KMS-11 (cell line): ENCODE results near the gene ZP4.

ENCODE experiments used
- H2AFZ ChIP-seq: fragments of 200-600 bp; sonication (generic); 2 replicates; pipeline ENCODE4 v1.6.1; 2016; ENCODE audit warnings: antibody characterized with exemption, mixed run types, low read depth
- H3K27ac ChIP-seq: fragments of 200-600 bp; sonication (generic); 2 replicates; pipeline ENCODE4 v1.6.1; 2016; ENCODE audit warnings: mild to moderate bottlenecking, mixed run types
- H3K27me3 ChIP-seq: fragments of 200-600 bp; sonication (generic); 2 replicates; pipeline ENCODE4 v1.6.1; 2017; ENCODE audit warnings: mild to moderate bottlenecking, low read depth, mixed run types, moderate library complexity; ENCODE audit not compliant: insufficient read depth
- H3K36me3 ChIP-seq: fragments of 200-600 bp; sonication (generic); 2 replicates; pipeline ENCODE4 v1.6.1; 2017; ENCODE audit warnings: mild to moderate bottlenecking, mixed run types; ENCODE audit not compliant: insufficient read depth
- H3K4me1 ChIP-seq: fragments of 200-600 bp; sonication (generic); 2 replicates; pipeline ENCODE4 v1.6.1; 2016; ENCODE audit warnings: mild to moderate bottlenecking, low read depth, mixed run types; ENCODE audit not compliant: poor library complexity, severe bottlenecking
- H3K4me2 ChIP-seq: fragments of 200-600 bp; sonication (generic); 2 replicates; pipeline ENCODE4 v1.7.0; 2016; ENCODE audit warnings: mild to moderate bottlenecking, mixed run types
- H3K4me3 ChIP-seq: fragments of 200-600 bp; sonication (generic); IDR thresholded peaks from 2 replicates; pipeline ENCODE4 v1.6.1; 2017; ENCODE audit warnings: low read depth, low read length, mixed read lengths; ENCODE audit not compliant: insufficient read depth
- H3K79me2 ChIP-seq: fragments of 200-600 bp; sonication (generic); 2 replicates; pipeline ENCODE4 v1.6.1; 2016; ENCODE audit warnings: low read depth, mixed run types; ENCODE audit not compliant: insufficient read depth
- H3K9ac ChIP-seq: fragments of 200-600 bp; sonication (generic); 2 replicates; pipeline ENCODE4 v1.6.1; 2016; ENCODE audit warnings: mild to moderate bottlenecking, mixed run types
- H4K20me1 ChIP-seq: fragments of 200-600 bp; sonication (generic); 2 replicates; pipeline ENCODE4 v1.6.1; 2016; ENCODE audit warnings: mild to moderate bottlenecking, mixed run types; ENCODE audit not compliant: insufficient read depth
- CTCF ChIP-seq: fragments of 200-600 bp; sonication (generic); conservative IDR thresholded peaks from 2 replicates; pipeline ENCODE4 v1.6.1; 2017; ENCODE audit warnings: low read depth, mild to moderate bottlenecking, antibody characterized with exemption, low read length, moderate library complexity, mixed read lengths

ZP4 gene

GRCh38 chr1:237931581-237931980 is 40.9 kb upstream of the ZP4 start:
- no peaks in the 10 kb centered on the region for H4K20me1 ChIP-seq
- TF ChIP-seq CTCF = no peak
- H3K27ac ChIP-seq = no peak overlapping the region
- no peaks in the 10 kb centered on the region for H3K27me3 ChIP-seq
- no peak overlapping the region for H3K4me2 ChIP-seq
- no peaks in the 10 kb centered on the region for H3K4me1 ChIP-seq
- H2AFZ ChIP-seq = no peak overlapping the region
- no peaks in the 10 kb centered on the region for H3K79me2 ChIP-seq
- H3K4me3 ChIP-seq = no peak overlapping the region
- H3K36me3 ChIP-seq = no peaks in the 10 kb centered on the region
- no peak overlapping the region for H3K9ac ChIP-seq

- TF ChIP-seq CTCF = no peak
- H3K9ac ChIP-seq = no peak overlapping the region
- H3K27ac ChIP-seq = no peak overlapping the region
- no peaks in the 10 kb centered on the region for H3K79me2 ChIP-seq
- H3K4me1 ChIP-seq = no peaks in the 10 kb centered on the region
- H3K4me2 ChIP-seq = no peak overlapping the region
- no peaks in the 10 kb centered on the region for H4K20me1 ChIP-seq
- no peaks in the 10 kb centered on the region for H3K36me3 ChIP-seq
- no peak overlapping the region for H2AFZ ChIP-seq
- no peak overlapping the region for H3K4me3 ChIP-seq
- H3K27me3 ChIP-seq = no peaks in the 10 kb centered on the region
Measured at GRCh38 chr1:237927198-237927597, 36.5 kb upstream of the ZP4 start.

- H3K36me3 ChIP-seq = no peaks in the 10 kb centered on the region
- TF ChIP-seq CTCF = no peak
- no peak overlapping the region for H3K4me2 ChIP-seq
- H3K4me1 ChIP-seq = no peaks in the 10 kb centered on the region
- H3K27ac ChIP-seq = no peak overlapping the region
- no peaks in the 10 kb centered on the region for H3K79me2 ChIP-seq
- H3K4me3 ChIP-seq = no peak overlapping the region
- H4K20me1 ChIP-seq = no peaks in the 10 kb centered on the region
- no peak overlapping the region for H2AFZ ChIP-seq
- no peak overlapping the region for H3K9ac ChIP-seq
- H3K27me3 ChIP-seq = no peaks in the 10 kb centered on the region
Measured at GRCh38 chr1:237921306-237921705, 30.6 kb upstream of the ZP4 start.

GRCh38 chr1:237913345-237913744 is 22.6 kb upstream of the ZP4 start:
- Histone ChIP-seq H3K27ac (no peak overlapping the region), H4K20me1 (no peaks in the 10 kb centered on the region), H3K27me3 (no peaks in the 10 kb centered on the region), H3K4me3 (no peak overlapping the region), H2AFZ (no peak overlapping the region), H3K4me1 (no peaks in the 10 kb centered on the region), H3K4me2 (no peak overlapping the region), H3K36me3 (no peaks in the 10 kb centered on the region), H3K9ac (no peak overlapping the region), H3K79me2 (no peaks in the 10 kb centered on the region)
- no peak for TF ChIP-seq CTCF

- no peak overlapping the region for H3K9ac ChIP-seq
- no peaks in the 10 kb centered on the region for H3K4me1 ChIP-seq
- no peaks in the 10 kb centered on the region for H4K20me1 ChIP-seq
- no peaks in the 10 kb centered on the region for H3K27me3 ChIP-seq
- no peak overlapping the region for H3K27ac ChIP-seq
- no peak overlapping the region for H2AFZ ChIP-seq
- no peak for TF ChIP-seq CTCF
- no peaks in the 10 kb centered on the region for H3K36me3 ChIP-seq
- no peak overlapping the region for H3K4me2 ChIP-seq
- no peaks in the 10 kb centered on the region for H3K79me2 ChIP-seq
- H3K4me3 ChIP-seq = no peak overlapping the region
Measured at GRCh38 chr1:237911911-237912310, 21.2 kb upstream of the ZP4 start.
